CD4-positive, CD25-positive, alpha-beta regulatory T cell (primary cell): ENCODE data around the gene PHKA2. TPM values are rescaled to one million over a fixed set of nuclear protein-coding genes. Genes with fewer than 3 reads are reported as not detected.

Experiments
- ATAC-seq, 2 donors: fragments of 150-1000 bp; cut with Tn5 transposase; one replicate each; pipeline ENCODE4 v1.10.0; 2021; ENCODE audit warnings: low read depth in 2 of 2, moderate number of reproducible peaks in 2 of 2, moderate library complexity in 1 of 2
- DNase-seq, 3 donors: peaks; one replicate each; pipeline versions ENCODE4 v3.0.0 to v3.0.0-alpha.2; 2012 to 2022; ENCODE audit warnings: mixed read lengths in 1 of 3
- H3K27ac ChIP-seq: one replicate; pipeline ENCODE4 v1.7.0; 2013; ENCODE audit warnings: mild to moderate bottlenecking, low read length; ENCODE audit not compliant: insufficient read depth, poor library complexity, severe bottlenecking
- H3K27me3 ChIP-seq: one replicate; pipeline ENCODE4 v1.7.0; 2013; ENCODE audit warnings: low read length; ENCODE audit not compliant: control insufficient read depth, insufficient read depth
- H3K36me3 ChIP-seq: one replicate; pipeline ENCODE4 v1.7.0; 2013; ENCODE audit warnings: mild to moderate bottlenecking, low read length, moderate library complexity; ENCODE audit not compliant: control insufficient read depth, insufficient read depth
- H3K4me1 ChIP-seq: 2 replicates; pipeline ENCODE4 v1.7.0; 2013; ENCODE audit warnings: mild to moderate bottlenecking, low read length; ENCODE audit not compliant: insufficient read depth, control insufficient read depth, poor library complexity, severe bottlenecking
- H3K4me3 ChIP-seq: one replicate; pipeline ENCODE4 v1.7.0; 2013; ENCODE audit warnings: low read depth, mild to moderate bottlenecking, low read length, moderate library complexity
- H3K9me3 ChIP-seq, 2 experiments: 1 replicate in 1 of 2; 2 replicates in 1 of 2; pipeline ENCODE4 v1.7.0; 2013; ENCODE audit warnings: low read length in 2 of 2, mild to moderate bottlenecking in 1 of 2, moderate library complexity in 1 of 2; ENCODE audit not compliant: control insufficient read depth in 2 of 2
- H3K27ac Mint-ChIP-seq, 3 donors: one replicate each; pipeline ENCODE4 v1.8.0; 2020 to 2022; ENCODE audit warnings: mild to moderate bottlenecking in 3 of 3, mixed read lengths in 3 of 3, moderate library complexity in 2 of 3
- H3K27me3 Mint-ChIP-seq: one replicate; pipeline ENCODE4 v1.8.0; 2022; ENCODE audit warnings: mild to moderate bottlenecking, mixed read lengths
- H3K36me3 Mint-ChIP-seq: one replicate; pipeline ENCODE4 v1.8.0; 2020; ENCODE audit warnings: mixed read lengths
- H3K4me1 Mint-ChIP-seq, 4 donors: one replicate each; pipeline ENCODE4 v1.8.0; 2020 to 2022; ENCODE audit warnings: mixed read lengths in 4 of 4, mild to moderate bottlenecking in 1 of 4
- H3K4me3 Mint-ChIP-seq, 4 donors: one replicate each; pipeline ENCODE4 v1.8.0; 2020 to 2022; ENCODE audit warnings: mild to moderate bottlenecking in 4 of 4, mixed read lengths in 4 of 4, moderate library complexity in 3 of 4
- H3K9me3 Mint-ChIP-seq, 7 donors: one replicate each; pipeline ENCODE4 v1.8.0; 2020 to 2022; ENCODE audit warnings: mixed read lengths in 7 of 7, mild to moderate bottlenecking in 3 of 7, moderate library complexity in 2 of 7
- polyA plus RNA-seq, 4 donors: library from polyadenylated mRNA; unstranded; fragments of 300-500 nt; fragmentation: Illumina TruSeq; gene quantifications; one replicate each; pipeline ENCODE4 v1.2.3, GENCODE V29; 2021
- total RNA-seq: library from RNA; stranded (reverse); gene quantifications from one replicate; pipeline ENCODE4 v1.2.3, GENCODE V29; 2022

The PHKA2 gene
- total and polyA plus RNA-seq, 5 donors from 2014 or later, result 5.2 to 33.8 (median 6.4) TPM

DNA sequence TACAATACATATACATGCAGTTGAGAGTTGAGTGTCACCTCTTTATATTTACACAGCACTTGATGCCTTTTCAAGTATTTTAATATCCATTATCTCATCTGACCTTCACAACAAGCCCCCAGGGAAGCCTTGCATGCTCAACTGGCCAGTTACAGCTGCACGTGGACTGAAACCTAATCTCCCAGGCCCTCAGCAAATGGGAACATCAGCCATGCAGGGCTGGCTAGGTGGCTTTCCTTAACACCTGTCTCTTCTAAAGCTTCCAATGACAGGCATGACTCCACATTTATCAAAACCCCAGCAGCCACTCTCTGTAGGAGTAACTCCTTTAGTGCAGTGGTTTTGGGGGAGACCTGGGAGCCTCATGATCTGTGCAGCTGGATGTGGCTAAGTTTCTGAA lies 56.4 kb downstream of the PHKA2 start:
- Histone ChIP-seq H3K27me3 (no peaks in the 10 kb centered on the region), H3K4me3 (no peak overlapping the region), H3K27ac (no peak overlapping the region), H3K4me1 (no peaks in the 10 kb centered on the region), H3K9me3 (no peaks in the 10 kb centered on the region), H3K36me3 (peaks cover 23% of the 10 kb centered on the region)
- DNase-seq (no peak), ATAC-seq (no peak)
- H3K36me3 Mint-ChIP-seq, result peaks cover 13% of the 10 kb centered on the region
- no peaks in the 10 kb centered on the region for H3K27me3 Mint-ChIP-seq
- H3K4me1 Mint-ChIP-seq, result no peaks in the 10 kb centered on the region
- H3K4me3 Mint-ChIP-seq, result no peak overlapping the region
- no peak overlapping the region for H3K27ac Mint-ChIP-seq
- no peaks in the 10 kb centered on the region for H3K9me3 Mint-ChIP-seq

DNA sequence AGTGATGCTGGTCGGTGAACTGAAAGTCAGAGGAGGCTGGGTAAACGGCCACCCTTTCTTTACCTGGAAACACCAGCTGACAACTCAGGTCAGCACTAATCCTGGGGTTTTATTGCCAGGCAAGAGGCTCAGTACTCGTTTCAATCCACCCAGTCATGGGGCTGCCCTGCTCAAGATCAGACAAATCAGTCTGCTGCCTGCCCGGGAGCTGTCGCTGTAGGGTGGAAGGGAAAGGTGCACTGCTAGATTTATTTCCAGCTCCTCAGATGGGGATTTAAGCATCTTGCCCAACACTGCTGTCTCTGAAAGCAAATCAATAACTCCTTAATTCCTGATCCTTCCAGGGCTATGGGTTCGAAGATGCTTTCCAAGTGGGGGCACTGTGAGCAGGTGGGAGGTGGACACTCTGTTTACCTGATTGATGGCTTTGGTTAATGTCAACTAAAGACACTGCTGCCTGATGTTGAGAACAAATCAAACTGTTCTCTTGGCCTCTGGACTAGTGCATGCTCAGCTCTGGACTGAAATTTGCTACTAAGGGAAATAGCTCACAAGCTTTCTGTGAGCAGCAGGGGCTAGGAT lies 59.3 kb downstream of the PHKA2 start:
- Histone ChIP-seq H3K27me3 (no peaks in the 10 kb centered on the region), H3K27ac (no peak overlapping the region), H3K4me1 (no peaks in the 10 kb centered on the region), H3K36me3 (peaks cover 23% of the 10 kb centered on the region), H3K4me3 (no peak overlapping the region), H3K9me3 (no peaks in the 10 kb centered on the region)
- ATAC-seq (no peak), DNase-seq (no peak)
- peaks cover 12% of the 10 kb centered on the region for H3K36me3 Mint-ChIP-seq
- H3K4me1 Mint-ChIP-seq, result no peaks in the 10 kb centered on the region
- no peaks in the 10 kb centered on the region for H3K27me3 Mint-ChIP-seq
- H3K4me3 Mint-ChIP-seq, result no peak overlapping the region
- H3K9me3 Mint-ChIP-seq, result no peaks in the 10 kb centered on the region
- H3K27ac Mint-ChIP-seq, result no peak overlapping the region

DNA sequence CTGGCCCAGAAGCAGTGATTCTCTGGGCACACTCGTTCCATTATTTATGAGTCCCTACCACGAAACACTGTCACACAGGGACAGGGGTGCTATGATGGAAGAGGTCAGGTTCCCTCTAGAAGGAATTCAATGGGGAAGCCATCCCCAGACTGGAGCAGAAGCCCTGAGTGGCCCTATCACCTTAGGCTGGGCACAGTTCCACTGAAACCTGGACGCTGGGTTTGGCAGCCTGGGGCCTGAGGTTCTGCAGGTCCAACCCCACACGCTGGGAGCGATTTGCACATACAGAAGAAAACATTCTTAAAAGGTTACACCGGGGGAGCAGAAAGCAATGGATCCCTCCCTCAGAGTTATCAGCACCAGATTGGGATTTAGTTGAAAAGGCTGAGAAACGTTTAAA lies 63.3 kb downstream of the PHKA2 start:
- Mint-ChIP-seq H3K27ac (no peak overlapping the region), H3K4me1 (no peaks in the 10 kb centered on the region), H3K4me3 (no peak overlapping the region)

DNA sequence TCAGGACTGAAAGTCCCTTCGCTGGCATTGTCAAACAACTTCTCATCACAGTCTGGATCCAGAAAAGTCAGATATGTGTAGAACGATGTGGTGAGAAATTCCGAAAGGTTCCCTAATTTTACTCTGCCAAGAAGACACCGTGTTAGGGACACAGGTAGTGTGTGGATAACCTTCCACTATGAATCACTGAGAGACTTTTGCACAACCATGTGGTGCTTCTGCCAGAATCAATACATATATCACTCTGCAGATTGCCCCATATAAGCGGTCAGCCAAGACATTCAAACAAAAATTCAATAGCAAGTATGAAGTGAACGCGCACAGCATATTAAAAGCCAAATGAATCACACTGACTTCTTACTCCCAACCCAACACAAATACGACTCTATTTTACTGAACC lies 63.8 kb downstream of the PHKA2 start:
- Histone ChIP-seq H3K9me3 (no peaks in the 10 kb centered on the region), H3K4me1 (no peaks in the 10 kb centered on the region), H3K4me3 (no peak overlapping the region), H3K36me3 (peaks cover 27% of the 10 kb centered on the region), H3K27ac (no peak overlapping the region), H3K27me3 (no peaks in the 10 kb centered on the region)
- DNase-seq, result no peak
- Mint-ChIP-seq H3K4me3 (no peak overlapping the region), H3K36me3 (peaks cover 24% of the 10 kb centered on the region), H3K9me3 (peaks cover 0 to 1% (median 0%) of the 10 kb centered on the region in 7 donors), H3K27ac (no peak overlapping the region), H3K4me1 (no peaks in the 10 kb centered on the region), H3K27me3 (no peaks in the 10 kb centered on the region)
- no peak for ATAC-seq

More for the DNA sequence above, 63.3 kb downstream of the PHKA2 start:
- H3K36me3 ChIP-seq, result peaks cover 32% of the 10 kb centered on the region
- peaks cover 0 to 1% (median 0%) of the 10 kb centered on the region in 7 donors for H3K9me3 Mint-ChIP-seq
- DNase-seq (no peak), ATAC-seq (no peak)
- H3K9me3 ChIP-seq, result no peaks in the 10 kb centered on the region
- no peaks in the 10 kb centered on the region for H3K4me1 ChIP-seq
- H3K36me3 Mint-ChIP-seq, result peaks cover 22% of the 10 kb centered on the region
- H3K27me3 ChIP-seq, result no peaks in the 10 kb centered on the region
- no peak overlapping the region for H3K27ac ChIP-seq
- no peak overlapping the region for H3K4me3 ChIP-seq
- no peaks in the 10 kb centered on the region for H3K27me3 Mint-ChIP-seq

DNA sequence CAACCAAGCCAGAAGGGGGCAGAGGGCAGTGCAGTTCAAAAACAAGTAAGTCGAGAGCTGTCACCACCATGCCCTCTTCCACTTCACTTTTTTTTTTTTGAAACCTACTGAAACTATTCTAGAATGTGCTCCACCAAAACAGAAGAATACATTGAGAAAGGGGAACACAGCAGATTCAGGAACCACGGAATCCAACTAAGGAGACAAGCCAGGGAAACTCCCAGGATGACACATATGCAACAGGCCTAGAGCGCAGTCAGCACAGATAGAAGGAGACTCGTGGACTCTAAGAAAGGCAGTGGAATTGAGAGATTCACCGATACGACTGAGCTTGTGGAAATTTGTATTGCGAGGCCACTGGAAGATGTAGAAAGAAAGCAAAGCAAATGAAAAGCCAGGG lies 66.1 kb downstream of the PHKA2 start:
- ATAC-seq, result no peak
- no peak overlapping the region for H3K27ac Mint-ChIP-seq
- no peaks in the 10 kb centered on the region for H3K27me3 Mint-ChIP-seq
- H3K4me1 ChIP-seq, result no peaks in the 10 kb centered on the region
- no peaks in the 10 kb centered on the region for H3K9me3 ChIP-seq
- DNase-seq, result no peak
- H3K4me1 Mint-ChIP-seq, result no peaks in the 10 kb centered on the region
- peaks cover 27% of the 10 kb centered on the region for H3K36me3 ChIP-seq
- no peak overlapping the region for H3K4me3 ChIP-seq
- H3K9me3 Mint-ChIP-seq, result peaks cover 0 to 1% (median 0%) of the 10 kb centered on the region in 7 donors
- peaks cover 26% of the 10 kb centered on the region for H3K36me3 Mint-ChIP-seq
- H3K27me3 ChIP-seq, result no peaks in the 10 kb centered on the region
- no peak overlapping the region for H3K27ac ChIP-seq
- H3K4me3 Mint-ChIP-seq, result no peak overlapping the region

DNA sequence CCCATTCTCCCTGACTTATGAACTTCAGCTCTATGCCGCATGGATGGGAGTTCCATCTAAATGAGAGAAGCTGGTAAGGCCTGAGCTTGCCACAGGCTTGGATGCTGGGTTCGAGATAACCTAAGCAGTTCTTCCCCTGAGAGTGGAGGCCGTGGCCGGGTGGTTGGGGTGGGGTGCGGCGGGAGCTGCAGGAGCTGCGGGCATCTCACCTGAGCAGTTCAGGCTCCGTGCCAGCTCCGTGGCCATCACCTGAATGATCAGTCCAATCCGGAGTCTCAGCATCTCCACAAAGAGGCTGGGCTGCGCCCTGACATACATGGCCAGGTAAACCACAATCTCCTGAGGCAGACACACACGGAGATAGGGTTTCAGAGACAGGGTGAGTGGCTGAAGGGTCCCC lies 77.6 kb downstream of the PHKA2 start:
- H3K36me3 Mint-ChIP-seq, result peaks cover 16% of the 10 kb centered on the region
- H3K4me3 ChIP-seq, result no peak overlapping the region

DNA sequence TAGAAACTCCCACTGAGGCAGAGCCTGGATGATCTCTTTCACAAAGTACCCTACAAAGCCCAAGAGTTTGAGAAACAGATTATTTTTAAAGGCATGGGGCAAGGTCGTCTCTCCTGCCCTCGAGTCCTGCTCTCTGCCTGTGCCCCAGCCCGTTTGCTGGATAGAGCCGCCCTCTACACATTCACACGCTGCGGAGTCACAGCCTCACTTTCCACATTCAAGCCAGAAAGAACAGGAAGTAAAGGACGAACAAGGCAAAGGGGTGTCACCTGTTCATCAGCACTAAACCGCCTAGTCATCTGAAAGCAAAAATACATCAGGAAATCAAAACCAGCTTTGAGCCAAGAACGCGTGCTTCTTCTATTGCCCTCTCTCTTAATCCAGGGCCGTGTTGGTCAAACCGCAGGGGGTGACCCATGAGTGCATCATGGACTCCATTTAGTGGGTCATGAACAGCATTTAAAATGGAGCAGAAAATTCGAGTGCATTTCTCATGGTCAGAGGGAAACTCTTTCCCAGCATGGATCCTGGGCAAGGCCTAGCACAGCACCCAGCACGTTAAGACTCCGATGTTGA lies 83.4 kb downstream of the PHKA2 start:
- Mint-ChIP-seq H3K27ac (no peak overlapping the region), H3K4me3 (no peak overlapping the region), H3K4me1 (no peaks in the 10 kb centered on the region), H3K27me3 (no peaks in the 10 kb centered on the region), H3K36me3 (peaks cover 5% of the 10 kb centered on the region), H3K9me3 (no peaks in the 10 kb centered on the region)
- no peak for ATAC-seq
- Histone ChIP-seq H3K9me3 (no peaks in the 10 kb centered on the region), H3K27me3 (no peaks in the 10 kb centered on the region), H3K27ac (no peak overlapping the region), H3K4me1 (no peaks in the 10 kb centered on the region), H3K4me3 (no peak overlapping the region), H3K36me3 (peaks cover 7% of the 10 kb centered on the region)
- DNase-seq, result no peak

More for the DNA sequence above, 77.6 kb downstream of the PHKA2 start:
- H3K36me3 ChIP-seq, result peaks cover 31% of the 10 kb centered on the region
- H3K27me3 ChIP-seq, result no peaks in the 10 kb centered on the region
- Mint-ChIP-seq H3K27ac (no peak overlapping the region), H3K27me3 (no peaks in the 10 kb centered on the region), H3K4me1 (no peaks in the 10 kb centered on the region), H3K9me3 (no peaks in the 10 kb centered on the region), H3K4me3 (no peak overlapping the region)
- no peaks in the 10 kb centered on the region for H3K9me3 ChIP-seq
- DNase-seq, result no peak
- H3K4me1 ChIP-seq, result no peaks in the 10 kb centered on the region
- H3K27ac ChIP-seq, result no peak overlapping the region
- no peak for ATAC-seq

DNA sequence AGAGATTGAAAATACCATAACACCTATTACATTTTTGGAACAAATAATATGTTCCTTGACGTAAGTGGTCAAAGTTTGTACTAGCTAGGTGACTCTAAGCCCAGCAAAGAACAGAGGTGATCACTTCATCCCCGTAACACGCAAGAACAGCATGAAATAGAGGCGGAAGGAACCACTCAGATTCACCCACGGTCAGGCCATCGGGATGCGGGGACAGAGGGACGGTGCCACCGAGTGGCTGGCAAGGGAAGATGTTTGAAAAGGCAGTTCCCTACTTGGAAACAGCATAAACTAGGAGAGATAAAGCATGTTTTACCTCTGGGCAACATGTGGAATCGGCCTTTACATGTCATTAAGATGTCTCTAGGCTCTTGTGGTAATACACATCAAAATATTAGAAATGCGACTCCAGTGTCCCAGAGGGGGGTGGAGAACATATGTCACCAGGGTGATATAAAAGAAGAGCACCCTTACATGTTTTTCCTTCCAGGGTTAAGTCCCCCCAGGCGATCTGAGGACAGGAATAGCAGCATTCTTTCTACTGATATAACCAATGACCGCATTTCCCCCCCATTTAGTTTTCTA lies 84.0 kb downstream of the PHKA2 start:
- DNase-seq (no peak), ATAC-seq (no peak)
- H3K9me3 ChIP-seq, result no peaks in the 10 kb centered on the region
- H3K4me1 Mint-ChIP-seq, result no peaks in the 10 kb centered on the region
- H3K4me3 ChIP-seq, result no peak overlapping the region
- no peaks in the 10 kb centered on the region for H3K4me1 ChIP-seq
- no peak overlapping the region for H3K27ac Mint-ChIP-seq
- no peak overlapping the region for H3K4me3 Mint-ChIP-seq
- H3K27ac ChIP-seq, result no peak overlapping the region
- H3K27me3 Mint-ChIP-seq, result no peaks in the 10 kb centered on the region
- H3K36me3 ChIP-seq, result peaks cover 4% of the 10 kb centered on the region
- H3K27me3 ChIP-seq, result no peaks in the 10 kb centered on the region
- H3K9me3 Mint-ChIP-seq, result no peaks in the 10 kb centered on the region
- H3K36me3 Mint-ChIP-seq, result peaks cover 4% of the 10 kb centered on the region
